ENCODE measurements around the gene PPFIBP1.
"Not testable (repeated sequence)": the region's sequence is repeated elsewhere in the genome, so short reads cannot be mapped to it uniquely, and the experiment has no call there.

PPFIBP1 gene

GRCh38 chr12:27595231-27595642 is 71.2 kb downstream of the PPFIBP1 start:
- no peak for DNase-seq

- not testable (repeated sequence) for DNase-seq
Measured at GRCh38 chr12:27598866-27599265, 74.9 kb downstream of the PPFIBP1 start.

- not testable (repeated sequence) for DNase-seq
Measured at GRCh38 chr12:27601056-27601828, 77.2 kb downstream of the PPFIBP1 start.

GRCh38 chr12:27602516-27602915 is 78.5 kb downstream of the PPFIBP1 start:
- no peak for DNase-seq

- DNase-seq = no peak
Measured at GRCh38 chr12:27604431-27604830, 80.4 kb downstream of the PPFIBP1 start.

GRCh38 chr12:27606986-27607385 is 83.0 kb downstream of the PPFIBP1 start:
- DNase-seq = no peak

GRCh38 chr12:27607591-27607990 is 83.6 kb downstream of the PPFIBP1 start:
- no peak for DNase-seq

- no peak for DNase-seq
Measured at GRCh38 chr12:27608890-27609289, 84.9 kb downstream of the PPFIBP1 start.

GRCh38 chr12:27610374-27610773 is 86.4 kb downstream of the PPFIBP1 start:
- no peak for DNase-seq

- no peak for DNase-seq
Measured at GRCh38 chr12:27614386-27614785, 90.4 kb downstream of the PPFIBP1 start.

- DNase-seq = no peak
Measured at GRCh38 chr12:27614866-27615265, 90.9 kb downstream of the PPFIBP1 start.

GRCh38 chr12:27615331-27615891 is 91.4 kb downstream of the PPFIBP1 start:
- DNase-seq = no peak

GRCh38 chr12:27616356-27617142 is 92.5 kb downstream of the PPFIBP1 start:
- DNase-seq = no peak

- no peak for DNase-seq
Measured at GRCh38 chr12:27618836-27619235, 94.8 kb downstream of the PPFIBP1 start.

GRCh38 chr12:27619308-27619707 is 95.3 kb downstream of the PPFIBP1 start:
- no peak for DNase-seq

- no peak for DNase-seq
Measured at GRCh38 chr12:27620121-27620520, 96.1 kb downstream of the PPFIBP1 start.

- no peak for DNase-seq
Measured at GRCh38 chr12:27622436-27623195, 98.6 kb downstream of the PPFIBP1 start.

- no peak for DNase-seq
Measured at GRCh38 chr12:27623645-27624044, 99.6 kb downstream of the PPFIBP1 start.

GRCh38 chr12:27624586-27624985 is 100.6 kb downstream of the PPFIBP1 start:
- DNase-seq = no peak

GRCh38 chr12:27627123-27627852 is 103.3 kb downstream of the PPFIBP1 start:
- no peak for DNase-seq

- DNase-seq = not testable (repeated sequence)
Measured at GRCh38 chr12:27627853-27628469, 104.0 kb downstream of the PPFIBP1 start.

- DNase-seq = not testable (repeated sequence)
Measured at GRCh38 chr12:27630219-27630618, 106.2 kb downstream of the PPFIBP1 start.

Measured in CD4-positive, alpha-beta T cell treated with Interleukin-1 beta for 1 hour (primary cell).